Liver (tissue), 9 donors: ENCODE results near the gene BOLL. TPM values are rescaled to one million over a fixed set of nuclear protein-coding genes. Genes with fewer than 3 reads are reported as not detected.

Source experiments
- DNase-seq: peaks from one replicate; pipeline ENCODE4 v3.0.0-alpha.2; 2017; ENCODE audit warnings: low spot score
- H3K27ac ChIP-seq, 2 donors: one replicate each; pipeline ENCODE4 v1.7.0; 2013; ENCODE audit warnings: inconsistent platforms in 2 of 2, low read length in 2 of 2, control low read depth in 1 of 2, low read depth in 1 of 2, mild to moderate bottlenecking in 1 of 2
- H3K27me3 ChIP-seq, 4 donors: one replicate each; pipeline versions ENCODE4 v1.6.1 to v1.7.0; 2013; ENCODE audit warnings: low read length in 3 of 4, inconsistent platforms in 1 of 4, mild to moderate bottlenecking in 1 of 4, moderate library complexity in 1 of 4; ENCODE audit not compliant: control insufficient read depth in 4 of 4, insufficient read depth in 4 of 4
- H3K36me3 ChIP-seq, 4 donors: one replicate each; pipeline versions ENCODE4 v1.6.1 to v1.7.0; 2013; ENCODE audit warnings: low read length in 3 of 4, mild to moderate bottlenecking in 3 of 4, low read depth in 1 of 4, moderate library complexity in 1 of 4; ENCODE audit not compliant: control insufficient read depth in 4 of 4, insufficient read depth in 3 of 4
- H3K4me1 ChIP-seq, 4 donors: one replicate each; pipeline versions ENCODE4 v1.6.1 to v1.7.0; 2013; ENCODE audit warnings: low read length in 3 of 4, mild to moderate bottlenecking in 3 of 4, moderate library complexity in 1 of 4; ENCODE audit not compliant: control insufficient read depth in 4 of 4, insufficient read depth in 4 of 4
- H3K4me3 ChIP-seq, 3 donors: one replicate each; pipeline versions ENCODE4 v1.6.1 to v1.7.0; 2013; ENCODE audit warnings: low read length in 3 of 3, control low read depth in 1 of 3, low read depth in 1 of 3, mild to moderate bottlenecking in 1 of 3
- H3K9ac ChIP-seq, 2 donors: one replicate each; pipeline ENCODE4 v1.7.0; 2013; ENCODE audit warnings: low read length in 2 of 2, mild to moderate bottlenecking in 2 of 2, moderate library complexity in 2 of 2, control low read depth in 1 of 2, low read depth in 1 of 2
- H3K9me3 ChIP-seq, 4 donors: one replicate each; pipeline versions ENCODE4 v1.6.1 to v1.7.0; 2013; ENCODE audit warnings: low read length in 3 of 4; ENCODE audit not compliant: control insufficient read depth in 4 of 4
- CTCF ChIP-seq: fragments of 150-350 bp; IDR thresholded peaks from 2 replicates; pipeline ENCODE4 v1.5.1; 2017; ENCODE audit warnings: improper control_type of control experiment, low read depth, low read length; ENCODE audit not compliant: missing input control
- EGR1 ChIP-seq, 2 donors: IDR thresholded peaks; 2 replicates each; pipeline ENCODE4 v1.6.1; 2016 to 2018; ENCODE audit warnings: antibody characterized with exemption in 2 of 2, low read depth in 2 of 2
- GABPA ChIP-seq, 2 donors: IDR thresholded peaks in 1 of 2; conservative IDR thresholded peaks in 1 of 2; 2 replicates each; pipeline ENCODE4 v1.6.1; 2016; ENCODE audit warnings: antibody characterized with exemption in 2 of 2, mild to moderate bottlenecking in 1 of 2, moderate library complexity in 1 of 2
- HNF4A ChIP-seq, 2 donors: conservative IDR thresholded peaks; 2 replicates each; pipeline ENCODE4 v1.6.1; 2016; ENCODE audit warnings: antibody characterized with exemption in 2 of 2, mild to moderate bottlenecking in 2 of 2
- HNF4G ChIP-seq: IDR thresholded peaks from 2 replicates; pipeline ENCODE4 v1.6.1; 2016; ENCODE audit warnings: antibody characterized with exemption
- MAX ChIP-seq: IDR thresholded peaks from 2 replicates; pipeline ENCODE4 v1.6.1; 2016; ENCODE audit warnings: antibody characterized with exemption
- NR2F2 ChIP-seq: IDR thresholded peaks from 2 replicates; pipeline ENCODE4 v1.6.1; 2016; ENCODE audit warnings: antibody characterized with exemption
- RAD21 ChIP-seq, 2 donors: IDR thresholded peaks; 2 replicates each; pipeline ENCODE4 v1.6.1; 2016; ENCODE audit warnings: antibody characterized with exemption in 2 of 2, mild to moderate bottlenecking in 2 of 2
- REST ChIP-seq: IDR thresholded peaks from 2 replicates; pipeline ENCODE4 v1.6.1; 2016; ENCODE audit warnings: antibody characterized with exemption, mild to moderate bottlenecking
- SP1 ChIP-seq: IDR thresholded peaks from 2 replicates; pipeline ENCODE4 v1.6.1; 2018; ENCODE audit warnings: antibody characterized with exemption, mild to moderate bottlenecking
- TAF1 ChIP-seq: conservative IDR thresholded peaks from 2 replicates; pipeline ENCODE4 v1.6.1; 2016; ENCODE audit warnings: antibody characterized with exemption, mild to moderate bottlenecking
- ZBTB33 ChIP-seq: IDR thresholded peaks from 2 replicates; pipeline ENCODE4 v1.6.1; 2016; ENCODE audit warnings: antibody characterized with exemption
- WGBS: extraction: QIAGEN DNeasy Blood & Tissue Kit; methylation state at CpG from one replicate; pipeline ENCODE4 v1.1.7; 2013; 5-methylcytosine and 5-hydroxymethylcytosine counted together
- polyA plus RNA-seq, 2 donors: library from polyadenylated mRNA; stranded (reverse) in 1 of 2; unstranded in 1 of 2; fragments of 200-250 nt in 1 of 2; fragments of >200 nt in 1 of 2; fragmentation: Nextera tagmentation in 1 of 2; extraction: Ambion mirVana in 1 of 2; gene quantifications; one replicate each; pipeline versions ENCODE4 v1.2.1 to v1.2.3, GENCODE V29; 2013 to 2015
- total RNA-seq, 2 donors: library from RNA; depleted of rRNA; stranded (reverse); fragments of >200 nt; gene quantifications; one replicate each; pipeline ENCODE4 v1.2.3, GENCODE V29; 2014
- donor health status: healthy.
- donor health status: healthy.
- donor health status: healthy.
- donor health status: healthy.
- donor health status: healthy.

BOLL gene
- total and polyA plus RNA-seq, 4 donors: not detected

GRCh38 chr2:197821550-197822289 is 36.6 kb upstream of the BOLL start:
- no peaks in the 10 kb centered on the region for H3K36me3 ChIP-seq
- H3K27ac ChIP-seq: no peak overlapping the region
- H3K4me1 ChIP-seq: no peaks in the 10 kb centered on the region
- no peaks in the 10 kb centered on the region for H3K27me3 ChIP-seq
- WGBS: 80% methylated on average over 2 of the region's 2 CpGs
- DNase-seq: no peak
- H3K9me3 ChIP-seq: no peaks in the 10 kb centered on the region
- H3K9ac ChIP-seq: no peak overlapping the region
- no peak overlapping the region for H3K4me3 ChIP-seq
- no peak for TF ChIP-seq TAF1
- TF ChIP-seq GABPA (IDR thresholded peaks at IDR 0.05 in 1 of 2, conservative IDR thresholded peaks at IDR 0.05 in 1 of 2): no peak
- TF ChIP-seq HNF4A (conservative IDR thresholded peaks at IDR 0.05): no peak
- no peak for TF ChIP-seq REST
- TF ChIP-seq CTCF: no peak
- TF ChIP-seq EGR1 (IDR thresholded peaks at IDR 0.05; ENCODE audit: low read depth in 2 of 2): no peak
- TF ChIP-seq SP1: no peak

GRCh38 chr2:197814526-197814925 is 29.4 kb upstream of the BOLL start:
- no peaks in the 10 kb centered on the region for H3K9me3 ChIP-seq
- no peak overlapping the region for H3K4me3 ChIP-seq
- DNase-seq: no peak
- no peak overlapping the region for H3K9ac ChIP-seq
- WGBS: 71% methylated on average over 2 of the region's 2 CpGs
- H3K27ac ChIP-seq: no peak overlapping the region
- H3K36me3 ChIP-seq: no peaks in the 10 kb centered on the region
- H3K4me1 ChIP-seq: no peaks in the 10 kb centered on the region
- no peak for TF ChIP-seq HNF4G
- TF ChIP-seq NR2F2: no peak
- no peak for TF ChIP-seq ZBTB33
- TF ChIP-seq RAD21 (IDR thresholded peaks at IDR 0.05): no peak
- TF ChIP-seq REST: no peak
- no peak for TF ChIP-seq CTCF
- no peak for TF ChIP-seq MAX
- no peaks in the 10 kb centered on the region for H3K27me3 ChIP-seq
